GM23338 (cell line): ENCODE results near the gene UFD1.

Source experiments
- CTCF ChIP-seq, 2 experiments: fragments of 200-600 bp in 1 of 2; sonication (generic) in 1 of 2; conservative IDR thresholded peaks; 2 replicates each; pipeline versions ENCODE4 v1.5.1 to v1.6.1; 2016 to 2017; ENCODE audit warnings: antibody characterized with exemption in 2 of 2, low read depth in 2 of 2, mild to moderate bottlenecking in 2 of 2, moderate library complexity in 1 of 2
- EZH2phosphoT487 ChIP-seq: fragments of 200-600 bp; sonication (generic); IDR thresholded peaks from one replicate; pipeline ENCODE4 v1.8.1; 2018; ENCODE audit warnings: antibody characterized with exemption; ENCODE audit not compliant: unreplicated experiment
- ZNF114 ChIP-seq: fragments of 250-450 bp; sonication (Bioruptor Pico); IDR thresholded peaks from 2 replicates; pipeline ENCODE4 v1.5.0; 2020; ENCODE audit warnings: mild to moderate bottlenecking, moderate library complexity

GRCh38 chr22:19457828-19458428 is 21.1 kb downstream of the UFD1 start:
- TF ChIP-seq CTCF (conservative IDR thresholded peaks at IDR 0.05; ENCODE audit: low read depth in 2 of 2) (no peak), EZH2phosphoT487 (no peak), ZNF114 (no peak)
